Islet precursor cell (in vitro differentiated cells): ENCODE data around the gene TMEM100.

Experiments used
- DNase-seq: peaks from one replicate; pipeline ENCODE4 v3.0.0-alpha.2; 2018

Gene TMEM100

DNA sequence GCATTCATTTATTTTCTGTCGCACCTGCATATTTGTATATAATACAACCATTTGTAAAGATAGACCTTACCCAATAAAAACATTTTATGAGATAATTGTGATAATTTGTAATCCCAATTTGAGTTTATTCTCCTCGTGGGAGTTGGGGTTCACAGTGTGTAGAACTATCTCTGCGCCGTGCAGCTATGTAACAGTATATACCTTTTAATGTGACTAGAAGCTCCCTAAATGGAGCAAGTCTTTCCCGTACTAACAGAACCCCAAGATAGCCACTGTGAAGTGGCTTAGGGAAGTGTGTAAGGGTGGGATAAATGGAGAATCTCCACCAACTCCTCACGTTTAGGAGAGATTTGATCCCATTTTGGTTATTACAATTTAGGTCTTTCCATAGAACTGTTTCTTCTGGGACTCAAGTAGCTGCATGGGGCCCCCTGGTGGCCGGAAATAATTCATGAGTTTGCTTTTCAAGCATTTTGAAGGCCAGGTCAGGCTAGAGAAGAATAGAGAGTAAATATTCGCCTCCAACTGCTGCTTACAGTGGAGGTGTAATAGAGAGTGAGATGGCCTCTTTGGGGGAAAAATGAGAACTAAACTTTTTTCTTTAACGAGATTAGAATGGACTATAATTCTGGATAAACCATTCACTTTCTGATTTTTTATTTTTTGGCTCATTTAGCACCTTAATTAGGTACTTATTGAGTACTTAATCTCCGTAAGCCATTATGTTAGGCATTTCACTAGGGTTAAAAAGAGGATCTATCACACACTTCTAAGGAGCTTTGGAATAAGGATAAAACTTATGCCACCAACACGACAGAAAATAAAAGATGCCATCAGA is 4.5 kb downstream of the TMEM100 start:
- peak; percentile 91 for DNase-seq

DNA sequence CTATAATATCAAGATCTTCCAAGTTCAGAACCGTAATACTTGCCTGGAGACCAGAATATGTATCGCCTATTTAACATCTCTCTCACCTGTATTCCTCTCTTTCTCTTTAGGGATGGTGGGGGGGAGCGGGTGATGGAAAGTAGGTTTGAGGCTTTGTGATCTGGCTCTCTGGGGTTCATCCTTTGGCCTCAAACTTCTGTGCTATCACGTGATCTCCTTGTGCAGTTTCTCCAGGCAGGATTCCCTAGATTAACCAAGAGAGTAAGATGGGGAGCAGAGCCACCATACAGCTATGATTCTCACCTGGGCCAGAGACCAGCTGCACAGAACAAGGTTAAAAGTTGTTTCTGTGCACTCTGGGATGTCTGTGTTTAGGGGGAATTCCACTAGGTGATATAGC is 5.2 kb downstream of the TMEM100 start:
- no peak for DNase-seq

DNA sequence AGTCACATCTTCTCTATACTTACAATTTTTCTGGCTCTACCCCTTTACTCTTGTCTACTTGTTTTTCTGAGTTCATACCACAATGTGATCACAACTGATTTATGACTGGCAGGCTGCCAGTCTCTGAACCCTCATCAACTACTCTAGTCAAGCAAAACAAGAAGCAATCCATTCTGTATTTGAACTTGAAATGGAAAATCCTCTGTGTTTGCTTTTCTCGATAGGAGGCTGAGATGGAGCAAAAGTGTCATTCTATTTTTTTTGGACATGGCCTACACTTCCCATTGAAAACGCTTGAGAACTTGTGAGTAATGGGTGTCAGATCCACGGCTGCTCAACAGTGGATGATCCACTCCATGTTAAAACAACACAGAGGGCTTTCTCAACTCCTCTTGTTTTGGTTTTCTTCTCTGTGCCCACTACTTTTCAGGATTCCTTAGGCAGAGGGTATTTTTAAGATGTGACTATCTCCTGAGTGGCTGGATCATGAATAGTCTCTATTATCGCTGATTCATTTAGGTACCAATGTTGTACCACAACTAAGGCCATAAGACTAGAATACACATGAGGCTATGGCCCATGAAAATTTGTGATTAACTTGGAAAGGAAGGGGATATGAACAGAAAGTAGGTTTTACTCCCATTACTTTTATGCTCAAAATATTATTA is 11.7 kb downstream of the TMEM100 start:
- no peak for DNase-seq

DNA sequence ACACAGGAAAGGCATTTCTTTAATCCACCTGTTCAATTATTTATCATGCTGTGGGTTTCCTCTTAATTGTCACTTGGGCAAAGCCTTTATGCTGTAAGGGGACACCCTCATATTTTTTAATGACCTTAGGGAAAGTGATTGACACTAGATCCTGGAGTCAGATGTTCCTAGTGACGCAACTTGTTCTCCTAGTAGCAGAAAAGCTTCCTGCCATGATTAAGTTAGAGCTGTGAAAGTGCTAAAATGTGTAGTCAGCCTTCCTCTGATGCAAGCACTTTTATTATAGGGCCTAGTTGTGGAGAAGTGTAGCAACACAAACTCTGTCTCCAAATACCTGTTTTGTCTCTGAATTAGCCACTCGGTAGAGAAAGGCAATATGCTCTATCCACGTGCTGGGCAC is 12.3 kb downstream of the TMEM100 start:
- DNase-seq, result no peak

DNA sequence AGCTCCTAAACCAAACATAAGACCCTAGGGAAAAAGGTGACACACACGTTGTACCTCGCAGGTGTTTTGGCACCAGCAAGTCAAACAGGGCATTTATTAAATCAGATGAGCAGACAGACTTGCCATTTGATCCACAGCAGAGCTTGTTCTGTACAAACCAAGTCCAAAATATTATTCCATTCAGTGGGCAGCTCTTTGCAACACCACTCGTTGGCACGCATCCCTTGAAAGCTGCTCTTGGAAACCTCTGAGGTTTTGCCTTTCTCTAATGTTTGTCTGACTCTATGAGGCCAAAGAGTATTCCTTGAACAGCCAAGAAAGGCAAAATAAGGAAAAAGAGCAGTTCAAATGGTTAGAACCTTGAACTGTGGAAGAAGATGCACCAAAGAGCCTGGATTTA is 12.7 kb downstream of the TMEM100 start:
- no peak for DNase-seq

DNA sequence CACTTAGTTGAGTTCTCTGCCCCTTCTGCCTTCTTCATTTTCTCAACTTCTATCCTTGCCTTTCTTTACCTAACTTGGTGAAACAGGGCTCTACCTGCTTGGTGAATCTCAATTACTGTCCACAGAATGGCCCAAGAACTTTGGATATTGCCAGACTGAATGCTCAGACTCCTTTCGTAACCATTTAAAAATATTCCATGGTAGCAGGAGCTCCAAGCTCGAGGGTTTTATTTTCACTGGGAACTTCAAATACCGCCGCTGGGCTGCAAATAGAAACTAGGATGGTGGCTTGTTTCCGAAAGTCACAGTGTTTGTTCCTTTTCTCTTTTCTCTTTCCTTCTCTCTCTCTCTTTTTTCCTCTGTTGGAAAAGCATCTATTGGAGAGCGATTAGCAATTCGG is 13.2 kb downstream of the TMEM100 start:
- DNase-seq, result no peak

DNA sequence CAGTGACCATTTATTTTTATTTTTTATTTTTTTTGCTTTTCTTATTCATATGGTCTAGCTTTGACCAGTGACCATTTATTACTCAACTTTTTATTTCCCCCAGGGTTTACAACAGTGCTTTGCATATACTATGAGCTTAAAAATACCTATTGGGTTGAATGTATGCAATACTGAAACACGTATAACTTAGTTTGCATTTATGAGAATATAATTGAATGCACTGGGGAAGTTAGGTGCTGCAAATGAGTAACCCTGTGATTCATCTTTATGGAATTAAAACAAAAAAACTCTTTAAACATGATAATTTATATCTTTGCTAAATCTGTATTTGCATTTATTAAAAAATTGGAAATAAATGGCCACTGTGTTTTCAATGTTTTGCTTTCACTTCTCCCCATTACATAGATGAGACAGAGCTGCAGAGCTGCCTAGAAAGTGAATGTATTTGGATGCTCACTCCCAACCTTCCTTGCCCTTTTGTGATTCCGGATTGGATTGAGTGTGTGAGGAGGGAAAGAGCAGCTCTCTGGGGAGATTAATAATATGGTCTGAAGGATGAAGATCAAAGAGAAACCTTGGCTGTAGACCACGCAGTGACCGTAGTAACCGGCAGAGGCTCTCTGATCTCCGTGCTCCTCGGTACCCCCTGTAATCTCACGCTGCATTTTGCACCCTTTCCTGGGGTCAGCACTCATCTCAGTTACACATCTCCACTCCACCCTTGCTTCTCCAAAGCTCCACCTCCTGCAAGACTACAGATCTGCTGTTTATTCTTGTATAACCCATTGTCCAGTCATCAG is 14.3 kb downstream of the TMEM100 start:
- no peak for DNase-seq

DNA sequence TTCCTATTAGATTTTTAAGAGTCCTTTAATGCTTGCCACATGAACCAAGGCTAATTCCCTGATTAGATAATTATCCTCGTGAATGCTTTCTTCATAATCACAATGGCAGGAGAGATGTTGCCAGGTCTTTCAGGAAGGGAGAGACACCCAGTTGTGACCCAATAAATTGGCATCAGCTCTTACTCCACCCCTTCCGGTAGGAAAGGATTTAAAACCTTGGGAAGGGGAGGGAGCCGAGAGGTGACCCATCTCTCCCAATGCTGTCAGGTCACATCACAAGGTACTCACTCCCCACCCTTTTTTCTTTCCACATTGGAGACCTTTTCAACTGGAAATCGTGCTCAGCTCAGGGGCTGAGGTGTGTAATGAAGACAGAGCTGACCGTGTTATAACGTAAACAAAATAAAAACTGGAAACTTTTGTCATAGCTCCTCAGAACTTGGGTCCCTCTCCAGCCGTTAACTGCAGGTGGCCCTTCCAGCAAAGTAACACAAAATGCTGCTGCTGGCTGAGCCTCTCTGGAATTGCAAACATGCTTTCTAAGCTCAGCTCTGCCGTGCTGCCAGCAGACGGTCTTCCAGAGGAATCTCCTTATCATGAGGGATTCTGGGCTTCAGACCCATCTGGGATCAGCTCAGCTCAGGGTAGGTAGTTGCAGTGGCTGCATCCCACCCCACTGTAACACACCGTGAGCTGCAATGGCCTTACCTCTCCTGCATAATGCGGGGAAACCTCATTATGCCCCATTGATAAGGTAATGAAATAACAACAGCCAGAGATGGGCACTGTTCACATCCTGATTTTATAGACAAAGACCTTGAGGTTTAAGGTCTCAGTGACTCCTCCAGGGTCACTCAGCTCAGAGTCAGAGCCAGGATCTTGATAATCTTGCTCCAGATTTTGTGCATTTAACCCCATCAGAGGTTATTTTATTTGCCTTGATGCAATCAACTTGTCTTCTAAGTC is 15.6 kb downstream of the TMEM100 start:
- DNase-seq, result peak; percentile 71

DNA sequence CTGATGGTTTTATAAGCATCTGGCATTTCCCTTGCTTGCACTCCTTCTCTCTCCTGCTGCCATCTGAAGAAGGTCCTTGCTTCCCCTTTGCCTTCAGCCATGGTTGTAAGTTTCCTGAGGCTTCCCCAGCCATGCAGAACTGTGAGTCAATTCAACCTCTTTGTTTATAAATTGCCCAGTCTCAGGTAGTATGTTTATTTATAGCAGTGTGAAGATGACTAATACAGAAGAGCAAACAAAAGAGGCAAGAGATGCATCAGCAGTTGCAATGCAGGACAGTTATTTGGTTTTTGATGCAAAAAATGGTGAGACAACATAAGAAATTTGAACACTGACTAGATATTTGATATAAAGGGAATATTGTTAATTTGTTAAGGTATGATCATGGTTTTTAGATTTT is 16.8 kb downstream of the TMEM100 start:
- DNase-seq, result no peak

DNA sequence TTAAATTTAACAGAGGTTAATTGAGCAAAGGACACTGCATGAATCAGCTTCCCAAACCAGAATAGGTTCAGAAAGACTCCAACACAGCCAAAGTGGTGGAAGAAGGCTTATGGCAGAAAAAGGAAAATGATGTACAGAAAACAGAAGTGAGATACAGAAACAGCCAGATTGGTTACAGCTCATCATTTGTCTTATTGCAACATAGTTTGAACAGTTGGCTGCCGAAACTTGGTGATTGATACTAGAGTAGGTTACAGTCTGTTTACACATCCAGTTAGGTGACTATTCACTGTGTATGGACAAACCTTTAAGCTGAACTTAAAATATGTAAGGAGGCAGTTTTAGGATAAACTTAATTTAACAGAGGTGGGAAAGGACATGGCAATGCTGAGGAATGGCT is 18.3 kb downstream of the TMEM100 start:
- DNase-seq, result no peak

DNA sequence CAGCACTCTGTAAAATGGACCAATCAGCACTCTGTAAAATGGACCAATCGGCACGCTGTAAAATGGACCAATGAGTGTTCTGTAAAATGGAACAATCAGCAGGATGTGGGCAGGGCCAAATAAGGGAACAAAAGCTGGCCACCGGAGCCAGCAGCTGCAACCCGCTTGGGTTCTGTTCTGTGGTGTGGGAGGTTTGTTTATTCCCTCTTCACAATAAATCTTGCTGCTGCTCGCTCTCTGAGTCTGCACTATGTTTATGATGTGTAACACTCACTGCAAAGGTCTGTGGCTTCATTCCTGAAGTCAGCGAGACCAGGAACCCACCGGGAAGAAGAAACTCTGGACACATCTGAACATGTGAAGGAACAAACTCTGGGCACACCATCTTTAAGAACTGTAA is 20.5 kb downstream of the TMEM100 start:
- DNase-seq, result no peak

DNA sequence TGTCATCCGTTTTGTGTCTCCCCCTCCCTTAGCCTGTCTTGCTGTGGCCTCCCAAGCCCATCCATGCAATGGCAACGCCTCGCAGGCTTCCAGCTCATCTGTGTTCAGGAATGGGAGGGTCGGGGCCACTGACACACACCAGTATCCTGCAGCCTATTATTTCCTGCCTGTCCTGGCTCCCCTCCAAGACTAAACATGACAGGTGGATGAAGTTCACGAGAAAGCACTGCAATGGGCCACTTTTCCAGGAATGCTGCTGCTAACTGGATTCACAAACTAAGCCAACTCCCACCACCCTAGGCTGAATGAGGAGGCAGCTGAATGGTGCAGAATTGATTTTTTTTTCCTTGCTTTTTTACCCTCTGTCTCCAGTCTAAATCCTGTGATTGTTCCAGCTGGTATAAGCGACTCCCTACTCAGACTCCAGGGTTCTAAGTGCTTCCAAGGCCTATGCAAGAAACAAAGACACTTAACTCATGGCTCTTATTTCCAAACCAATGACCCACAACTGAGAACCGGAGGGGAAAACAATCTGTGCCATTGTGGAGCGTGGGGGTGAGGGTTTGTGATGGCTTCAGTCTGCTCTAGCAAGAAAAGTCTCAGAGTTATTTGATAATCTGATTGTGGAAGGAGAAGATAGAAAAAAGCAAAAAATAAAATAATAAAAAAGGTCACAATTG is 23.3 kb downstream of the TMEM100 start:
- DNase-seq, result peak; percentile 71

DNA sequence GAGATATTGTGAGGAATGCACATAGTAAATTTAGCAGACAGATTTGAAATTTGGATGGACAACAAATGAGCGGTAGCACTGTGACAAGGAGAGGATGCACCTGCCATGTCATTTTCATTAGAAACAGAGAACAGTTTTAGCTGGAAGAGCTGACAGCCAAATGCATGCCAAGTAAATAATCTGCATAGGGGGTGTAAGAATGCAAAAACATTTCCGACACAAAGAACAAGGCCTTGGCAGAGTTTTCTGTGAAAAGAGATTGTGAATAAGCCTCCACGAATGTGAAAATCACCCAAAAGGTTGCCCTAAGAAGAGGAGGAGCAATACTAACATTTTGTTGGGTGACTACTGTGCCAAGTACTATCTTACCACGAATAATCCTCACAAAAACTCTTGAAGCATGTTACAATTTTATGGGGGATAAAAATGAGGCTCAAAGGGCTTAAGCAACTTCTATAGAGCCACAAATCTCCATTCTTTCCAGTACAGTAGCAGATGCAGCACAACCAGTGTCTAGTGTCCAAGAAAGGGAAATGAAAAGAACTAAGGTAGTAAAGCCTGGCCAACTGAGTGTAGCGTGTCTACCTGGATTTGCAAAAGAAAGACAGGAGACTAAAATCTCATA is 28.3 kb downstream of the TMEM100 start:
- DNase-seq, result no peak

DNA sequence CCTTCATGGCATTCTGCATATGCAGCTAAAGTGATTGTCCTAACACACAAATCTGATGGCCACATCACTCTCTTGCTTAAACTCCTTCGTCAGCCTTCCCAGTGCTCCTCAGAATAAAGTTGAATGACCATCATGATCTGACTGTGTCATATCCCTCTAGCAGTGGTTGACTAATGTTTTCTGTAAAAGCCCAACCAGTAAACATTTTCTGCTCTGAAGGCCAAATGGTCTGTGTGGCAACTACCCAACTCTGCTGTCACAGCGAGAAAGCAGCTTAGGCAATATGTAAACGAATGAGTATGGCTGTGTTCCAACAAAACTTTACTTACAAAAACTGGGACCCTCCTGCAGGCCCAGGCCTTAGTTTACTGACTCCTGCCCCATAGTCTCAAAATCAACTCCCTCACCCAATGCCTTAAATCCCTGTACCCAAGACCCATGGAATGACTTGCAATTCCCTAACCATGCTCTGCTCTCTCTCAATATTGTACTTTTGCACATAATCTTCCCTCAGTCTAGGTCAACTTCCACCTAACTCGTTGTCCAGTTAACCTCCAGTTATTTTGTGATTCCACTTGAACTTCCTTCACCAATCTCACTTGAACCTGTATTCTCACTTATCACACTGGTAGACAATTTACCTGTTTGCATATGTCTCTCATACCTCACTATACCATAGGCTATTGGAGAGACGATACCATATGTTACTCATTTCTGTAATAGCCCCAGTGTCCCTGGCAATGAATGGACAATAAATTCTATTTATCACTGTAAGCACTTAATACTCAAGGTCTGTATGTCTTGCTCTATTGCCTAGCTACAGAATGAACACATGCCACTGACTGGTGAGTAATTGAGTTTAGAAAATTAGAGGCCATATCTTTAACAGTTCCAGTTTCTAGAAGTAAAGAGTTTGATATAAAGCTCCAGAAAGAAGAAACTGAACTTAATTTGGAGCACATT is 29.1 kb downstream of the TMEM100 start:
- no peak for DNase-seq

DNA sequence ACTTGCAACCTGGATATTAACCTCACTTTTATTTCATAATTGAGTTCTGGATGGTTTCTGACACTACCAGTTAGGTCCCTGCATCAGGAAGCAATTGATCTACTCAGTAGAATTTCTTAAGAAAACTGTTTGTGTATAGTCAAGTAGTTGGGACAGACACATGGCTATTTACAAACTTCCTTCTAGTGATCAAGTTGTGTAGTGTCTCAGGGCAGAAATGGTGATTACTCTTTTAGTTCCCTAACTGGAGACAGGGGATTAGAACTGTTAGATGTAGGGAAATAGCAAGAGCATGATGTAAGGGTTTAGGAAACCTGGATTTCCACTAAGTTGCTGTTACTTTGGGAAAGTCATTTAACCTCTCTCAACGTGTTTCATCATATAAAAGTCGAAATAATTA is 30.4 kb downstream of the TMEM100 start:
- no peak for DNase-seq

DNA sequence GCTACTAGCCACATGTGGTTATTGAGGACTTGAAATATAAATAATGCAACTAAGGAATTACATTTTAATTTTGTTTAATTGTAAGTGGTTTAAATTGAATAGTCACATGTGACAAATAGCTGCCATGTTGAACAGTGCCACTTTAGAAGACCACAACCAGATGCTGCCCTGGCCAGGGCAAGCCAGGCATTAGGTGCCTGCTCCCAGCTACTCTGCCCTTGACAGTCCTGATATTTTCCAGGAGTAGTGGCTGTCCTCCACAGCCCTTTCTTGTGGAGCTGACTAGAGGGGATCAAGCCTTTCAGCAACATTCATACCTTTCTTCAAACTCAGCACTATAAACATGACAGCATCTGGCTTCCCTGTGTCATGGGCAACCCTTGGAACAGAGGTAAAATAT is 31.0 kb downstream of the TMEM100 start:
- DNase-seq, result peak; percentile 77

DNA sequence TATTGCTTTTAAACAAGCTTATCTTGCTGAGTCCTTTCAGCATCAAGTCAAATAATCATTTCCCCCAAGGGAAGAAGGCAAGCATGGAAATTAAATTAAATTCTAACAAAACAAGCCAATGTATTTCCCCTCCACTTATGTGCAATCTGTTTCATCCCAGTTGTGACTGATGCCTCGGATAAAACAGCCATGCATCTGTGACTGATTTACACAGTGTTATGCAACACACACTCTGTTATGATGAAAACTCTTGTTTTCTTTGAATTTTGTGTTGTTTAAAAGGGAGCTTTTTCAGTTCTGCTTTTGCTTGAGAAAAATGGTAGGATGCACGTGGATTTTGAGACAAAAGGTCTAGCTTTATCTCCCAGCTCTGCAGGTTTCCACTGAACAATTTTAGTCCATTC is 32.6 kb downstream of the TMEM100 start:
- DNase-seq, result no peak

DNA sequence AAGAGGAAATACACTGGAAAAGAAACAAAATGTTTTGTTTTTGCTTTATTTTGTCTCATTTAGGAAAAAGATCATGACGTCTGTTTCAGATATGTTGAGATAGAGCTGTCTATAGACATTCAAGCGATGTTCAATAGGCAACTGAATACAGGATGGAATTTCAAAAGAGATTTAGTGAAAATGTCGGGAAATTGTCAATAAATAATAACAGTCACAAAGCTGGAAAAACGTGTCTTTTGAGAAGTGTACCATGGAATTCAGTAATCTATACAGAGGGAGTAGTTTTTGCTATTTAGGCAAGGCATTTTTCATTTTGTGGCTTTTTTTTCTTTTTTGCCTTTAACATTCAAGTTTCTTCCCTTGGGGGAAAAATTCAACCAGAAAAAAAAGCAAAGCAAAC is 33.0 kb downstream of the TMEM100 start:
- DNase-seq, result no peak

DNA sequence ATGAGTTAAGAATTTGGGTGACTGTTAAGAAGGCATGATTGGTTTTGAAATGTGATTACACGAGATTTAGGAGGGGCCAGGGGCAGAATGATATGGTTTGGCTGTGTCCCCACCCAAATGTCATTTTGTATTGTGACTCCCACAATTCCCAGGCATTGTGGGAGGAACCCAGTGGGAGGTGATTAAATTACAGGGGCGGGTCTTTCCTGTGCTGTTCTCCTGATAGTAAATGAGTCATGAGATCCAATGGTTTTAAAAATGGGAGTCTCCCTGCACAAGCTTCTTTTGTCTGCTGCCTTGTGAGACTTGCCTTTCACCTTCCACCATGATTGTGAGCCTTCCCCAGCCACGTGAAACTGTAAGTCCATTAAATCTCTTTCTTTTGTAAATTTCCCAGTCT is 34.6 kb downstream of the TMEM100 start:
- DNase-seq, result no peak

DNA sequence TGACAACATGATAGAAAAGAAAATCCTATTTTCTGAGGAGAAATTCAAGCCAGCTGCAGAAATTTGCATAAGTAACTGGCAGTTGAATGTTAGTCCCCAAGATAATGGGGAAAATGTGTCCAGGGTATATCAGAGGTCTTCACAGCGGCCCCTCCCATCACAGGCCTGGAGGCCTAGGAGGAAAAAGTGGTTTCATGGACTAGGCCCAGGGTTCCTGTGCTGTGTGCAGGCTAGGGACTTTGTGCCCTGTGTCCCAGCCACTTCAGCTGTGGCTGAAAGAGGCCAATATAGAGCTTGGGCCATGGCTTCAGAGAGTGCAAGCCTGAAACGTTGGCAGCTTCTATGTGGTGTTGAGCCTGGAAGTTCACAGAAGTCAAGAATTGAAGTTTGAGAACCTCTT is 35.6 kb downstream of the TMEM100 start:
- DNase-seq, result no peak
